BE2C (cell line): ENCODE data around the gene HOXB9.

Source experiments
- DNase-seq: peaks from one replicate; pipeline ENCODE4 v3.0.0-alpha.2; 2020
- H3K27me3 ChIP-seq: fragments of 250-450 bp; sonication (Bioruptor Pico); 2 replicates; pipeline ENCODE4 v1.5.1; 2020; ENCODE audit warnings: mild to moderate bottlenecking
- H3K36me3 ChIP-seq: fragments of 250-450 bp; sonication (Bioruptor Pico); 2 replicates; pipeline ENCODE4 v1.5.1; 2020; ENCODE audit warnings: mild to moderate bottlenecking
- H3K4me1 ChIP-seq: fragments of 250-450 bp; sonication (Bioruptor Pico); 2 replicates; pipeline ENCODE4 v1.5.1; 2020
- H3K4me3 ChIP-seq: 2 replicates; pipeline ENCODE4 v1.5.1; 2011; ENCODE audit warnings: low read depth, low read length
- H3K9me3 ChIP-seq: fragments of 250-450 bp; sonication (Bioruptor Pico); 2 replicates; pipeline ENCODE4 v1.5.1; 2020
- CTCF ChIP-seq: IDR thresholded peaks from 2 replicates; pipeline ENCODE4 v1.5.1; 2012; ENCODE audit warnings: mild to moderate bottlenecking, low read depth, low read length

HOXB9 gene

GRCh38 chr17:48649741-48650140 is 23.6 kb upstream of the HOXB9 start:
- H3K4me1 ChIP-seq, result no peaks in the 10 kb centered on the region
- H3K36me3 ChIP-seq, result no peaks in the 10 kb centered on the region
- TF ChIP-seq CTCF, result no peak
- DNase-seq, result no peak
- H3K27me3 ChIP-seq, result peaks cover 76% of the 10 kb centered on the region
- H3K4me3 ChIP-seq, result no peak overlapping the region
- H3K9me3 ChIP-seq, result no peaks in the 10 kb centered on the region

GRCh38 chr17:48647963-48648245 is 21.7 kb upstream of the HOXB9 start:
- no peak for DNase-seq
- no peaks in the 10 kb centered on the region for H3K36me3 ChIP-seq
- peaks cover 82% of the 10 kb centered on the region for H3K27me3 ChIP-seq
- H3K4me1 ChIP-seq, result no peaks in the 10 kb centered on the region
- no peaks in the 10 kb centered on the region for H3K9me3 ChIP-seq
- H3K4me3 ChIP-seq, result no peak overlapping the region
- TF ChIP-seq CTCF, result no peak

- Histone ChIP-seq H3K4me1 (no peaks in the 10 kb centered on the region), H3K27me3 (peaks cover 83% of the 10 kb centered on the region), H3K9me3 (no peaks in the 10 kb centered on the region), H3K36me3 (no peaks in the 10 kb centered on the region), H3K4me3 (no peak overlapping the region)
- DNase-seq, result no peak
- no peak for TF ChIP-seq CTCF
Measured at GRCh38 chr17:48647103-48647962, 21.2 kb upstream of the HOXB9 start.

- no peaks in the 10 kb centered on the region for H3K9me3 ChIP-seq
- H3K27me3 ChIP-seq, result peaks cover 83% of the 10 kb centered on the region
- DNase-seq, result no peak
- H3K4me1 ChIP-seq, result no peaks in the 10 kb centered on the region
- H3K36me3 ChIP-seq, result no peaks in the 10 kb centered on the region
- TF ChIP-seq CTCF, result no peak
- H3K4me3 ChIP-seq, result no peak overlapping the region
Measured at GRCh38 chr17:48646183-48647102, 20.3 kb upstream of the HOXB9 start.

GRCh38 chr17:48645639-48646182 is 19.6 kb upstream of the HOXB9 start:
- no peaks in the 10 kb centered on the region for H3K9me3 ChIP-seq
- H3K36me3 ChIP-seq, result no peaks in the 10 kb centered on the region
- H3K27me3 ChIP-seq, result peaks cover 90% of the 10 kb centered on the region
- no peak for DNase-seq
- TF ChIP-seq CTCF, result no peak
- no peaks in the 10 kb centered on the region for H3K4me1 ChIP-seq
- no peak overlapping the region for H3K4me3 ChIP-seq
